ENCODE results near the gene PAWR. TPM values are rescaled to one million over a fixed set of nuclear protein-coding genes. Genes with fewer than 3 reads are reported as not detected.
A peak's percentile ranks its signal among the peaks of the same experiment; 100 is the strongest.

The PAWR gene
- polyA plus RNA-seq, 1 experiment, result 10.5 TPM

DNA sequence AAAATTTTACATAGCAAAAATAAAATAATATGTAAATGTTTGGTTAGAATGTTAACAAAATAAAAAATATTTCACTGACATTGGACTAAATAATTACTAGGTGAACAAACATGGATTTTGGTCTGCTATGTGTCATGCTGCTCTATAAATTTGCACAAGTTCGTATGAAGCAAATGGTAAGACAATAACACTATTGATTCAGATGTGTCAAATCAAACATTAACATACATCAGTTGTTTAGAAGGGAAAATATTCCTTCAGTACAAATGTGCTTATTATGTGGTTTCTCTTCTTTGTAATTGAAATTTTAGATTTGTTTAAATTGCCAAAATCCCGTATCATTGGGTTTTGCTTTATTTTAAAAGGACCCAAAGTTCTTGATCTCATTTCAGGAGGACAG, 46.9 kb downstream of the PAWR start:
- DNase-seq (ENCODE audit: low read depth), result no peak
- POLR2A ChIA-PET, result no interaction called here
- Histone ChIP-seq H3K36me3 (ENCODE audit: control insufficient read depth, insufficient read depth, low read length) (no peaks in the 10 kb centered on the region; the same call in 1 of the 2 replicates), H3K4me3 (ENCODE audit: low read depth, low read length) (no peak overlapping the region), H3K27me3 (ENCODE audit: control insufficient read depth, insufficient read depth, low read length) (no peaks in the 10 kb centered on the region)
- CTCF ChIA-PET, result no interaction called here
- no peak for TF ChIP-seq CTCF (IDR thresholded peaks at IDR 0.05; ENCODE audit: insufficient read depth, low read depth, low read length)

DNA sequence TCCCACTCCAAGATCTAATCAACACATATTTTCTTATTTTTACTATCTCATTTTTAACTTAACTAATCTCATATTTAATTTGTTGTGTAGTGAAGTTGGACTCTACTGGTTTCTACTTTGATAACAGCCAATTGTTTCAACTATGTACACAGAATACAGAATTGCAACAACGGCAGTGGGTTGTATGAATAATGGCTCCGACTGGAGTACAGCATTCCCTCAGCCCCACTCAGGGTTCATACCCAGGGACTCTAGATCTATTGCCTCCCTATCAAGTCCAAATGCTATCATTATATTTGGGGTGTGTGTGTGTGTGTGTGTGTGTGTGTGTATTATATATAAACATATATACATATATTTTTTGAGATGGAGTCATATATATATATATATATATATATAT, 52.3 kb downstream of the PAWR start:
- TF ChIP-seq CTCF (IDR thresholded peaks at IDR 0.05; ENCODE audit: insufficient read depth, low read depth, low read length), result no peak
- Histone ChIP-seq H3K27me3 (ENCODE audit: control insufficient read depth, insufficient read depth, low read length) (no peaks in the 10 kb centered on the region), H3K36me3 (ENCODE audit: control insufficient read depth, insufficient read depth, low read length) (no peaks in the 10 kb centered on the region; the same call in 1 of the 2 replicates), H3K4me3 (ENCODE audit: low read depth, low read length) (no peak overlapping the region)
- POLR2A ChIA-PET, result no interaction called here
- DNase-seq (ENCODE audit: low read depth), result no peak
- CTCF ChIA-PET, result no interaction called here

GRCh38 chr12:79637093-79637492, 53.7 kb downstream of the PAWR start:
- ChIA-PET CTCF (no interaction called here), POLR2A (no interaction called here)
- Histone ChIP-seq H3K36me3 (ENCODE audit: control insufficient read depth, insufficient read depth, low read length) (no peaks in the 10 kb centered on the region; the same call in 1 of the 2 replicates), H3K4me3 (ENCODE audit: low read depth, low read length) (no peak overlapping the region), H3K27me3 (ENCODE audit: control insufficient read depth, insufficient read depth, low read length) (no peaks in the 10 kb centered on the region)
- no peak for DNase-seq (ENCODE audit: low read depth)
- TF ChIP-seq CTCF (IDR thresholded peaks at IDR 0.05; ENCODE audit: insufficient read depth, low read depth, low read length), result no peak

DNA sequence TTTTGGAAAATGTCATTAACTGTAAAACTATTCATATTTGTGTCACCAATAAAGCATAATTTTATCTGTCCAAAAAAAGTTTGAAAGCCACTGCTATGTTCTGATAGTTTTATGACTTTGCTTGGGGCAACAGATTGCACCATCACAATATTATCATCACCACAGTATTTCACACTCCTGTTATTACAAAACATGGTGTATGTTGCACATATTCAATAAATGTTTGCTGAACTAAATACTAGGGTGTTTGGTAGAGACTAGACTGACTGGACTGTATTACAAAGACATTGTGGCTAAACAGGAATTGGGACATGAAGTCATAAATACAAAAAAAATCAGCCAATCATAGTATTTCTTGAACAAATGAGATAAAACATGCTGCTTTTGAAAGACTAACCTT, 55.1 kb downstream of the PAWR start:
- ChIA-PET POLR2A (no interaction called here), CTCF (no interaction called here)
- peak; percentile 27 for DNase-seq (ENCODE audit: low read depth)
- TF ChIP-seq CTCF (IDR thresholded peaks at IDR 0.05; ENCODE audit: insufficient read depth, low read depth, low read length), result no peak
- Histone ChIP-seq H3K36me3 (ENCODE audit: control insufficient read depth, insufficient read depth, low read length) (no peaks in the 10 kb centered on the region; the same call in 1 of the 2 replicates), H3K27me3 (ENCODE audit: control insufficient read depth, insufficient read depth, low read length) (no peaks in the 10 kb centered on the region), H3K4me3 (ENCODE audit: low read depth, low read length) (no peak overlapping the region)

- no peak for TF ChIP-seq CTCF (IDR thresholded peaks at IDR 0.05; ENCODE audit: insufficient read depth, low read depth, low read length)
- POLR2A ChIA-PET, result no interaction called here
- no peaks in the 10 kb centered on the region; the same call in 1 of the 2 replicates for H3K36me3 ChIP-seq (ENCODE audit: control insufficient read depth, insufficient read depth, low read length)
- H3K27me3 ChIP-seq (ENCODE audit: control insufficient read depth, insufficient read depth, low read length), result no peaks in the 10 kb centered on the region
- CTCF ChIA-PET, result no interaction called here
- DNase-seq (ENCODE audit: low read depth), result peak; percentile 18
- H3K4me3 ChIP-seq (ENCODE audit: low read depth, low read length), result no peak overlapping the region
Measured at GRCh38 chr12:79634957-79635471, 55.8 kb downstream of the PAWR start.

All from BJ (cell line).